ENCODE measurements around the gene KCNQ2.

Gene KCNQ2

DNA sequence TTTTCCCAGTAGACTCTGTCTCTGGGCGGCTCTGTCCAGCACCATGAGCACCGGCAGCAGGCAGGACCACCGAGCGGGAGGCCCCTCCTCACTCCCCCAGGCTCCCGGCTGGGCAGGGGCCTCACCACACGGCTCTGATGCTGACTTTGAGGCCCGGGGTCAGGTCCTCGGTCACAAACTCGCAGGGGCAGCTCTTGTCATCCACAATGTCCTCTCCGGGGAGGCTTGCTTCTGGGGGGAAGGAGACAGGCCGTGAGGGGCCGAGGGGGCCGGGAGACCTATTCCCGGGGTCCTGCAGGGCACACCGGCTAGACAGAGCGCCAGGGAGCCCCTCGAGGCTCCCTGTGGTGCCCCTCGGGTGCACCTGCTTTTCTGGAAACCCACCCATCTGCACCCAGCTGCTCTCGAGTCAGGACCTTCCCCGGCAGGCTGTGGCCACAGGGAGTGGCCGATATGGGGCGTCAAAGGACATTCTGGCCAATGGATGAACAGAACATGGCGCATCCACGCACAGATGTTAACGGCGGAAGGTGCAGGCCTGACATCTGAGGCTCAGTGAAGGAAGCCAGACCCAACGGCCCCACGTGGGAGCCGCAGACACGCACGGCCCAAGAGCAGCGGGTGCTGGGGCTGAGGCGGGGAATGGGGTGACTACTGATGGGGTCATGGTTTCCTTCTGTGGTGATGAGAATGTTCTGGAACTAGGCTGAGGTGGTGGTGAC lies 58.3 kb downstream of the KCNQ2 start:
- no peak for DNase-seq

DNA sequence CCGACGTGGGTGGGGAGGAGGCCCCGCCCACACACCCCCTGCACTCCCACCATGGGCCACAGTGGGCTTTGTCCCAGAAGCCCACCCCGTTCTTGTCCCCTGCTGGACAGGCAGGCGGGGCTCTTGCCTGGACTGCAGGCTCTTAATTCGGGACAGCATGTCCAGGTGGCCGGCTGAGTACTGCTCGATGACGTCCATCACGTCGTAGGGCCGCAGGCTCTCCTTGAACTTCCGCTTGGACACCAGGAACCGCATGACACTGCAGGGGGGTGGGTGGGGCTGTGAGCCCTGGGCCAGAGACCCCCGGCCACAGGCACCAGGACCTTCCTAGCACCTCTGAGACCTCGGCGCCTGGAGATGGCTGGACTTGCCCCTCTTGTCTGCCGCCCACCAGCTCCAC lies 59.1 kb downstream of the KCNQ2 start:
- no peak for DNase-seq

DNA sequence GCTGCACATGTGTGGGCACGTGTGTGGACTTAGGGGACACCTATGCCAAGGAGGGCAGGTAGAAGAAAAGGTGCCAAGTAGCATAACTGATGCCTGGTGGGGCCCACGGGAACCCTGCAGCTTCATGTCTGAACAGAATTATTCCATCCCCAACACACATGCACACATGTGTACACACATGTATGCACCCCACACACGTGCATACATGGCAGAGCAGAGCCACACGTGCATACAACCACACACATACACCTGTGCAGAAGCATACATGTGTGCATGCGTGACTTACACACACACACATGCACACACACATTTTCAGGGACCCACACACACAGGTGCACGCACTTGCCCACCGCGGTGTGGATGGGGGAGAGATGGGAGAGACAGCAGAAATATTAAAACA lies 59.6 kb downstream of the KCNQ2 start:
- DNase-seq, result no peak

DNA sequence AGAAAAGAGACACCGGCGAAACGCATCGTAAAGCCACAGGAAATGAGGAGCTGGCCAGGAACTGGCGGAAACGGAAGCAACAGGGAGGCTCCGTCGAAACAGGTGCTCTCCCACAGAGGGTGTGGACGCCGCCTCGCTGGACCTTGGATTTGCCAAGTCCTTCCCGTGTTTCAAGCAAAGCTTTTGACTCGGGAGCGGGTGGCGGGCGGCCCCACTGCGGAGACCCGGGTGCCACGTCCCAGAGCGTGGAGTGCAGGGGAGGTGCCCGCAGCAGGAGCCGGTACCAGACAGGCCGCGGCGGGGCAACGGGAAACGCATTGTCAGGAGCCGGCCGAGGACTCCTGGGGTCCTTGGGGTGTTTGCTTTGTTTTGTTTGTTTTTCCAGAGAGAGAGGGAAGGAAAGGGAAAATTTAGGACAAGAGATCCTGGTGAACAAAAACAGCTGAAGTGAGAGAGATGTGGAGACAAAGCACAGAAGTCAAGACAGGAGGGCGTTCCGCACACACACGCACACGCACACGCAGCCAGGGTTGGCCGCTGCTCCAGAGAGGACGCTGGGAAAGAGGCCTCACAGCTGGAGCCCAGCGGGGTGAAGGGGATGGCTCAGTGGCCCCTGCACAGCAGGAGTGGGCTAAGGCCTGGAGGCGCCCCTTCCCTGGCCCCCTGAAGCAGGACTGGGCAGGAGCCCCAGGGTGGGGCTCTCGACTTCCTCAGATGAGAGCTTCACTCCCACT lies 60.4 kb downstream of the KCNQ2 start:
- DNase-seq, result no peak

DNA sequence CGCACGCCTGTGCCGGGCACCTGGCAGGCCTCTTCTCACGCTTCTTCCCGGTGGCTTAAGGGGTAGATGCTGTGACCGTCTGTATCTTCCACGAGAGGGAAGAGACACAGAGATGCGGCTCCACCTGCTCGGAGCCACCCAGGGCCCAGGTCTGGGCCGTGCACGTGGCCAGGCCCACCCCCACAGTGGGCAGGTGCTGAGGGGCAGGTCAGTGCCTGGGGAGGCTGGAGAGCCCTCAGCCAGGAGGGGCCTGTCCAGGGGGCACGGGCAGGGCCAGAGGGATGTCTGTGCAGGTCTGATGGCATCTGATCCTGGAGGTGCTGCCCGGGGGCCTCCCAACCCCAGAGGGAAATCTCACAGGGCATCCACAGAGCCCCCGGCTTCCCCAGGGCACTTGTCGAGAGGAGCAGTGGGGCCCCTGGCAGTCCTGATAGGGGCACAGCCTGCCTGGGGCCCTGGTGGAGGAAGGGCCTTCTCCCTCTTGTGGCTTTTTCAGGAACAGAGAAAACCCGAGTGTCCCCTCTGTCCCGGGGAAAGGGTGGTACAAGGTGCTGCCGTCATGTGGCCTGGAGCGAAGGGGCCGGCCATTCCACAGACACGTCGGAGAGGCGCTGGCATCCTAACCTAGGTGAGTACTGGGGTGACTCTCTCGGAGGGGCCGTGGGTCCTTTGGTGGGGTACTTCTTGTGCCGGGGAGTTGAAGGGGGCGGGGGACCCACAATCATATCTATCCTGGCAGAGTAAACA lies 61.1 kb downstream of the KCNQ2 start:
- no peak for DNase-seq

DNA sequence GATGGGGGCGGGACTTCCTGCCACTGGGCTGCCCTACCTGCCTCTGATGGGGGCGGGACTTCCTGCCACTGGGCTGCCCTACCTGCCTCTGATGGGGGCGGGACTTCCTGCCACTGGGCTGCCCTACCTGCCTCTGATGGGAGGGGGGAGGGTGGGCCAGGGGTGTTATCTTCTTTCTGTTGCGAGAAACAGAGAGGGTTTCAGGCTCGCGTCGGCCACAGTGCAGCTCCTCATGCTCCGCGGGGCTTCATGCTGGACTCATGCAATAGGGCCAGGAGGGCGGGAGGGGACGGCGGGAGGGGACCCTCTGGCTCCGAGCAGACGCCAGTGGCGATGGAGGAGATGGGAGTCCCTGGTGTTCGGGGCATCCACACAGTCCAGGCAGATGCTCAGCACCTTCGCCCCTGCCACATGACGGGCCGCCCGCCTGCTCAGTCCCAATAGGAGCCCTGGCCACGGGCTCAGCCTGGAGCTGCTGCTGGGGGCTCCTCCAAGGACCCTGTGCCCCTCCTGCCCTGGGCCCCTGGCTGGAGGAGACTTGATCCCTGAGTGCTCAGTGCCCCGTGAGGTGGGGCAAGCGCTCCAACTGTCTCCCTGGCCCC lies 62.5 kb downstream of the KCNQ2 start:
- DNase-seq, result no peak

DNA sequence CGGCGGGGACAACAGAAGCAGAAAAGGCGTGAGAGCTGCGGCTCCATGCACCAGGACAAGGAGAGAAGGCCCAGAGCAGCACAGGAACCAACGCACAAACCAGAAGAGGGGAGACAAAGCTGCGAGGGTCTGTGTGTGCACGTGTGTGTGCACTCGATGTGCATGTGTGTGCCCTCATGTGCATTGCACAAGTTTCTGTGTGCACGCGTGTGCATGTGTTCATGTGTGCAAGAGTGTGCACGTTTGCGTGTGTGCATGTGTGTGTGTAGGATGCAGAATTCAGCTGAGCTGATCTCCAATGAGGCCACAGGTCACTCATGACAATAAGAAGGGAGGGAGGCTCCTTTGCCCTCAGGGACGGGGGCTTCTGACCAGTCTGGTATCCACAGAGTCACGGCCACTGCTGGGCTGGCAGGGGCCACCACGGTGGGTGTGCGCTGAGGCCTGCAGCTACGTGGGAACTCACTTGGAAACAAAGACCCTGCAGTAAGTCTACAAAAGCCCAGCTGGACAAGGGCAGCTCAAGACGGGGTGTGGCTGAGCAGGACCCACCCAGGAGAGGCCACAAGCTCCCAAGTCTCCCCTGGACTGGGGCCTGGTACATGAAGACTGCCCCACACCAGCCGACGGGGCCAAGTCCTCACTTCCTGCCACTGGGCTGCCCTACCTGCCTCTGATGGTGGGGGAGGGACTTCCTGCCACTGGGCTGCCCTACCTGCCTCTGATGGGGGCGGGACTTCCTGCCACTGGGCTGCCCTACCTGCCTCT lies 63.2 kb downstream of the KCNQ2 start:
- no peak for DNase-seq

DNA sequence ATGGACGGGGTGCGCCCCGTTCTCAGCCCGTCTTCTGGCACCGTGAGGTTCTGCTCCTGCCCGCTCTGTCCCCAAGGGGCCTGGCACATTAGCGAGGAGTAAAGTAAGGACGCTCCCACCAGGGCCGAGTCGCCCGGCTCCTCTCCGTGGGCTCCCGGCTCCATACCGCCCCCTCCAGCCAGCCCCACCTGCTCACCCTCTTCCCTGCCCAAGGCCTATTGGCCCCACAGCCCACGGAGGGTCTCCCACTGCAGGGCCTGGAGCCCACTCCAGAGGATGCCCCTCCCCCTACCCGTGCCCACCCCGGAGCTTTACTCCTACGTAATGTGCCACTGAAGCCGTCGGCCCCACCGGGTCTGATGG lies 63.8 kb downstream of the KCNQ2 start:
- DNase-seq, result no peak

DNA sequence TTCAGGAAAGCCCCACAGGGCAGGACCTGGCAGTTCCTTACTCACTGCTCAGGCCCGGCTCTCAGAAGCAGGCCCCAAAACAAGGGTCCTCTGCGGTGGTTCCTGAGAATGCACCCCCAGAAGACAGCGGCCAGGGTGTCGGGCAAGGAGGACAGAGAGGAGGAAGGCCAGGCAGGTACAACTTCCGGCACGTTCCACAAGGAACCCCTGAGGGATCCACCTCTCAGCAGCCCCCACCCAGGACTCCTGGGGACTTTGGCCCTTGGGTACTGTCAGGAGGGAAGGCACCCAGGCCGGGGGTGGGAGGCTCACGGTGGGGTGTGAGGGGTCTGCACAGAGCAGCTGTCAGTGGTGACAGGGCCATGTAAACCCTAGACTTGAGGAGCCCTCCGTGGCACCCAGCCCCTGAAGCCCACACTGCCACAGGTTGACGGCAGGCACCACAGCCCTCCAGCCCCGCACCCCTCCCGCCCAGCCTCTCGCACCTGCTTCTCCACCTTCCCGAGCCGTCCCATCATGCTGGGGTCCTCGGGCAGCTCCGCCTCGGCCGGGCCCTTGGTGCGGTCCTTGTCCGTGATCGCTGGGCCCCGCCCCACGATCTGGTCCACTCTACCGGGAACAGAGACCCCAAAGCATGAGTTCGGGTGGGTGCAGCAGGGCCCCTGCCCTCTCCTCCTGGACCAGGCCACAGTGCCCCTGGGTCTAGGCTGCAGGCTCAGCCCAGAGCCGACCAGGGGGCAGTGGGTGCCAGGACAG lies 64.3 kb downstream of the KCNQ2 start:
- DNase-seq, result no peak

DNA sequence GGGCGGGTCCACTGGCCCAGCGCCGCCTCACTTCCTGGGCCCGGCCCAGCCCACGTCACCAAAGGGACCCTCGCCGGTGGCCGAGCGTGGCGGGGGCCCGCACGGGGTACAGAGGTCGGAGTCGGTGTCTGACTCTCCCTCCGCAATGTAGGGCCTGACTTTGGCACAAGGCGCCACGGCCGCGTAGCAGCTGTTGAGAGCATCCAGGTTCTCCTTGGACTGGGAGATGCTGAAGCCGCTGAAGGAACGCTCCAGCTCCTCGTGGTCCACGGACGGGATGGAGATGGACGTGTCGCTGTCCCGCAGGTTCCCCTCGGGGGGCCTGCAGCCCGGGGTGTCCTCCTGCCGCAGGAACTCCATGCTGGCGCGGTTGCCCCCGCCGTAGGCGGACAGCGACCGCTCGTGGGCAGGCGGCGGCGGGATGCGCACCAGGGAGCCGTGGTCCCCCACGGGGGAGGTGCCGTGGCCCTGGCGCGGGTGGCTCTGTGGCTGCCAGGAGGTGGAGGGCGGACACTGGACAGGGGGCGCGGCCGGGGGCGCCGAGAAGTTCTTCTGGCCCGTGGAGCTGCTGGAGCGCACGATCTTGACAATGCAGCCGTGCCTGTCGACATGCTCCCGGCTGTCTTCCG lies 65.7 kb downstream of the KCNQ2 start:
- DNase-seq, result no peak

DNA sequence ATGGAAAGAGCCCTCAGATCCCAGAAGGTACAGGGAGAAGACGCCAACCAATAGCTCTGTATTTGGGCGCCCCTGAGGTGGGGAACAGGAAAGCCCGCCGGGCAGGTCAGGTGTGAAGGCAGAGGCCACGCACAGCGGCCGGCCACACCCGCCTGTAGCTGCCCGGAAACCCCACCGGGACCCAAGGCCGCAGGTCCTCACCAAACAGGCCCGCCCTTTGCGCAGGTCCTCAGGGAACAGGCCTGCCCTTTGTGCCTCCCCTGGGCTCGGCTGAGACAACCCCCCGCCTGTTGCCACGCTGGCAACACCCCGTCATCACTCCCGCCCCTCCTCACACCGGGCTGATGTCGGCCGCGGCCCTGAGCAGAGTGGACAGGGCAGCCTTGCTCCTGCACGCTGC lies 66.4 kb downstream of the KCNQ2 start:
- DNase-seq, result no peak

DNA sequence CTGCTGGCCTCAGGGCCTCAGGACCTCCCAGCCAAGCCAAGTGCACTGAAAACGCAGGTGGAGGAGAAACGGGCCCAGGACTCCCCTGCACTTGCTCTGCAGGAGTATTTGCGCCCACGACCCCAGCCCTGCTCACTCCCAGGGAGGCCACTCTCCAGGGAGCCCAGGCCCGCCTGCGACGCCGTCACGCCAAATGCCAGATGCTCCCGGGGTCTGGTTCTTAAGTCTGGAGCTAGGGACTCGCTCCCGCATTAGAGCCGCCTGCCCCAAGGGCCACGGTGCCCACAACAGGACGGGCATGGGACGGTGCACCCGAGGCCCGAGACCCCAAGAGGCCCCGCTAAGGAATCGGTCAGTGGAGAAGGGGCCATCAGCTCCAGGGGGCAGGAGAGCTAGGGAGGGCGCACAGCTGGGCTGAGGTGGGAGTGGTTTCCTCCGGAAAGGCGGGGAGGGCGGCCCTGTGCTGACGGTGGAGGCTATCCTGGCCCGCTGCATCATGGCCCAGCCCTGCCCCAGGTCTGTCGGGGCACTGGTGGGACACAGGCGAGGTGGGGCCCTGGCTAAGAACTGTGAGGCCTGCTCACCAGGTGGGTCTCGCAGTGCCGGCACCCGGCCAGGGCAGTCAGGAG lies 67.2 kb downstream of the KCNQ2 start:
- DNase-seq, result no peak

DNA sequence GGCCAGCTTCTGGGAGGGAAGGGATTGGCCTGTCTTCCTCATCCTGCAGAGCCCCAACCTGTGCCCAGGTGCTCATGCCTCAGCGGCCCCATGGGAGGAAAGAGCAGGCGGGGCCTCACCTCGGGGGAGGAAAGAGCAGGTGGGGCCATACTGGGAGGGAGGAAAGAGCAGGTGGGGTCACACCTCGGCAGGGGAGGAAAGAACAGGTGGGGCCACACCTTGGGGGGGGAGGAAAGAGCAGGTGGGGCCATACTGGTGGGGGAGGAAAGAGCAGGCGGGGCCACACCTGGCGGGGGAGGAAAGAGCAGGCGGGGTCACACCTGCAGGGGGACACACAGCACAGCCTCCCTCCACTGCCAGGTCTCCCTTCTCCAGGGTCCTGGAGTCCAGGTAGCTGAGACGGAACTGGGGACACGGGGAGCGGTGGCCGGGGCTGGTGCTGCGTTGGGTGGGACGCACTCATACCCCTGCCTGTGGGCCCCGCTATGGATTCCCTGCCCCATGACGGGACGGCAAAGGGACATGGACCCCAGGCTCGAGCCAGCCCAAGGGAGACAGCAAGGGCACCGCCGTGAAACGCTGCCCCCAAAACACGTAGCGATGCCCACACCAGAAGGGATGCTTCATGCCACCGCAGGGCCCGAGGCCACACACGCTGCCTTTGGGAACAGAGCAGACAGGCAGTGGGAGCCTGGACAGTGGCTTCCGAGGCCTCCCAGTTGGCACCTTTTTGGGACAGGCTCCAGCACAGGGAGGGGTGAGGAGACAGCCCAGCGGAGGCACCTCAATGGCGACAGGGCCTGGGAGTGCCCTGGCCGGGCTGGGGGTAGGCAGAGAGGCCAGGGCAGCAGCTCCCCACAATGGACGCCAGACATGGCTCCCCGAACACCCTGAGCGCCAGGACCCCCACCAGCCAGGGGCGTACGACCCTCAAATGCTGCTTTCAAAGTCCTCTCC lies 68.0 kb downstream of the KCNQ2 start:
- DNase-seq, result no peak

DNA sequence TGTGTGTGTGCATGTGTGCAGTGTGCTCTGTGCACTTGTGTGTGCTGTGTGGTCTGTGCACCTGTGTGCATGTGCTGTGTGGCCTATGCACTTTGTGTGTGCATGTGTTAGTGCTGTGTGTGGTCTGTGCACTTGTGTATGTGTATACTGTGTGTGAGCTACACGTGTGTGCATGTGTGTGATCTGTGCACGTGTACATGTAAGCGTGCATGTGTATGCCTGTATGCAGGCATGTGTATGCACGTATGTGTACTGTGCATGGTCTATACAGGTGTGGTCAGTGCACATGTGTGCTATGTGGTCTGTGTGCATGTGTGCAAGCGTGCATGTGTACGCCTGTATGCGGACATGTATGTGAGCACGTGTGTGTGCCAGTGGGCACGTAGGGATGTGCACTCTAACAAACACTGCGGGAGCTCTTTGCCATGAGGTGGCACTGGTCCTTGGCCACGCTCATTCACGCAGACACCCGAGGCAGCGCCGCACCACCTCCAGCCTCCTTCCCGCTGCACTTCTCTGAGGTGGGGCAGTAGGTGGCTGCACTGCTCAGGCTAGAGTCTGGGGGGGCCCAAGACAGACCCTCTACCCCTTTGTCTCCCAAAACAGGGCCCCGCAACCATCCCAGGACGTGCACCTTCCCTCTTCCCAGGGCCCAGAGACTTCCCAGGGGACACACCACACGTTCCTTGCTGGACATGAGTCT lies 68.9 kb downstream of the KCNQ2 start:
- DNase-seq, result no peak

DNA sequence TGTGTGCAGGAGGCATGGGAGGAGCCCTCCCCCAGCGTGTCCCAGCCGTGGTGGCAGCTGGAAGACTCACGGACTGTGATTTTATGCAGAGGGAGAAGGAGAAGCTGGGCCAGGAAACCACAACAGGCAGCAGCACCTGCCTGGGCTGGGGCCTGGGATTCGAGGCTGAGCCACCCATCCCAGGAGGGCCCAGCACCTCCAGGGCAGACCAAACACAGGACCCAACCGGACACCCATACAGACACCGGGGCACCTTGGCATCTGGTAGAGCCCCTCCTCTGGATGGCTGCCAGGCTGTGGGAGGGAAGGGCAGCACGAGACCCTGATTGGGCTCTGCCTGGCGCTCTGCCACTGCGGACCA lies 69.6 kb downstream of the KCNQ2 start:
- no peak for DNase-seq

DNA sequence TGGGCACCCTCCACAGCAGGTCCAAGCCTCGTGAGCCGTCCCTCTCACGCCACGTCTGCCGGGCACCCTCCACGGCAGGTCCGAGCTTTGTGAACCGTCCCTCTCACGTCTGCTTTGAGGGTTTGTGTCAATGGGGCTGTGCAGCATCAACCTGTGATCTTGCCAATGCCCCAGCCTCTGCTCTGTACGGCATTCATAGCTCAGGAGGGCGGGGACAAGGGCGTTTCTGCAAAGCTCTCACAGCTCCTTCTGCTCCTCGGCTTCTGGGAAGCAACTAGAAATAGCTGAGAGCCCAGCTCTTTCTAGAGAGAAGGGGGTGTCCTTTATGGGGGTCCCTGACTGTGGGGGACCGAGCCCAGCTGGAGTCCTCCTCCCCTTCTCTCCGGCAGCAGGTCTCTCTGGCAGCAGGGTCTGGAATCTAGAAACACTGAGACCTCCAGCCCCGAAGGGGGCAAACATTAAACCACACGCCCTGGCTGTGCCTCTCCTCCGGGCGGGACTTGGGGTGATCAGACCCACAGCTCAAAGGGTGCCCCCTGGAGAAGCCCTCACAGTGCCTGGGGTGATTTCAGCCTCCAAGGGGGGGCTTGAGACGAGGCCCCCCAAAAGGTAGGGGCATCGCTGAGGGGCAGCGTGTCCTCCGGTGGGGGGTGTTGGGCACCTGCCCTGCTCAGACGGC lies 70.1 kb downstream of the KCNQ2 start:
- no peak for DNase-seq

DNA sequence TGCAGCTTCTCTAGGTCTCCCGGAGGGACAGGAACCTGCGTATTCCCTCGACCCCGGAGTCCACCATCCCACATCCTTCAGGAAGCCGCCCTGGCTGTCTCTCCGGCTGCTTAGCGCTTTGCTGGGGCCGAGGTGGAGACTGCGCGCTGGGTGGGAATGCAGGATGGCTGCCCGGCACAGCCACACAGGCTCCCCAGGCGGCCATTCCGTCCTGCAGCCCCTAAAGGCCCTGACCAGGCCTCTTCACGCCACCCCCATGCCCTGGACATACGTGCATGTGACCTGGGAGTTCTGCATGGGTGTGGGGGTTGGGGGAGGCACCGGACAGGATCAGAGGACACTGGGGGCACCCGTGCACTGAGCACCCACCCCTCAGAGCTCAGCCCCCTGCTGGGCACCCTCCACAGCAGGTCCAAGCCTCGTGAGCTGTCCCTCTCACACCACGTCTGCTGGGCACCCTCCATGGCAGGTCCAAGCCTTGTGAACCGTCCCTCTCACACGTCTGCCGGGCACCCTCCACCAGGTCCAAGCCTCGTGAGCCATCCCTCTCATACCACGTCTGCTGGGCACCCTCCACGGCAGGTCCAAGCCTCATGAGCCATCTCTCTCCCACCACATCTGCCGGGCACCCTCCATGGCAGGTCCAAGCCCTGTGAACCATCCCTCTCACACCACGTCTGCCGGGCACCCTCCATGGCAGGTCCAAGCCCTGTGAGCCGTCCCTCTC lies 70.9 kb downstream of the KCNQ2 start:
- no peak for DNase-seq

All from MV-4-11 (cell line).